Right renal cortex interstitium (tissue), 3 donors: ENCODE data around the gene SETD1A. TPM values are rescaled to one million over a fixed set of nuclear protein-coding genes. Genes with fewer than 3 reads are reported as not detected.

Experiments
- DNase-seq, 3 donors: peaks; one replicate each; pipeline ENCODE4 v3.0.0-alpha.2; 2013; ENCODE audit warnings: low read depth in 3 of 3, low spot score in 2 of 3
- polyA plus RNA-seq, 3 donors: library from polyadenylated mRNA; unstranded; fragments of 120-200 nt; gene quantifications; one replicate each; pipeline ENCODE4 v1.2.1, GENCODE V29; 2013; ENCODE audit not compliant: insufficient read length in 3 of 3

The SETD1A gene
- 10 to 100 TPM; 13.0 to 14.4 (median 13.2) TPM for polyA plus RNA-seq

GRCh38 chr16:30957456-30958174 lies at the start of gene SETD1A:
Gene SETD1A, plus strand, starts transcription at chr16:30957754. Its CDS starts 978 bp downstream, at chr16:30958732.
- DNase-seq: peak; percentile 87 to 94 (median 91)

GRCh38 chr16:30910427-30911029 lies 47.0 kb upstream of the SETD1A start:
- no peak for DNase-seq

- DNase-seq: no peak
Measured at GRCh38 chr16:30912794-30913412, 44.7 kb upstream of the SETD1A start.

- no peak for DNase-seq
Measured at GRCh38 chr16:30914830-30915229, 42.7 kb upstream of the SETD1A start.

GRCh38 chr16:30918614-30919013 lies 38.9 kb upstream of the SETD1A start:
- no peak for DNase-seq

GRCh38 chr16:30920891-30921290 lies 36.7 kb upstream of the SETD1A start:
- no peak for DNase-seq

- no peak for DNase-seq
Measured at GRCh38 chr16:30921459-30921747, 36.2 kb upstream of the SETD1A start.

GRCh38 chr16:30921748-30922419 lies 35.7 kb upstream of the SETD1A start:
- DNase-seq: peak; percentile 93 to 94 (median 94)

- DNase-seq: peak; percentile 98 to 99 (median 99)
Measured at GRCh38 chr16:30922420-30922959, 35.1 kb upstream of the SETD1A start.

- DNase-seq: peak; percentile 100
Measured at GRCh38 chr16:30922960-30923535, 34.5 kb upstream of the SETD1A start.

- no peak for DNase-seq
Measured at GRCh38 chr16:30923554-30924075, 33.9 kb upstream of the SETD1A start, which contains the start of gene FBXL19. Gene FBXL19, plus strand, starts transcription at chr16:30923572. Its CDS starts 2,183 bp downstream, at chr16:30925755.

GRCh38 chr16:30924076-30924912 lies 33.3 kb upstream of the SETD1A start:
- DNase-seq: no peak

- no peak for DNase-seq
Measured at GRCh38 chr16:30924913-30925631, 32.5 kb upstream of the SETD1A start.

- DNase-seq: no peak
Measured at GRCh38 chr16:30925632-30925987, 31.9 kb upstream of the SETD1A start.

- DNase-seq: no peak
Measured at GRCh38 chr16:30925995-30926811, 31.4 kb upstream of the SETD1A start.

GRCh38 chr16:30926937-30927788 lies 30.4 kb upstream of the SETD1A start:
- no peak for DNase-seq

- peak in 2 of 3 donors; percentile 65 to 73 for DNase-seq
Measured at GRCh38 chr16:30927789-30928378, 29.7 kb upstream of the SETD1A start.
